Measurements from ENCODE around the gene TSPY2. TPM values are rescaled to one million over a fixed set of nuclear protein-coding genes. Genes with fewer than 3 reads are reported as not detected.
"Not testable (repeated sequence)": the region's sequence is repeated elsewhere in the genome, so short reads cannot be mapped to it uniquely, and the experiment has no call there.

The TSPY2 gene
- not detected for total RNA-seq

- H3K27me3 Mint-ChIP-seq; H3K9me3 Mint-ChIP-seq; H3K27ac Mint-ChIP-seq; H3K4me3 Mint-ChIP-seq; H3K36me3 Mint-ChIP-seq (ENCODE audit: low read depth); H3K4me1 Mint-ChIP-seq; ATAC-seq (replicated peaks): not testable (repeated sequence)
Observed at GRCh38 chrY:6245923-6246322, at the start of gene TSPY2. Gene TSPY2 (plus strand): TSS chrY:6246223. CDS start chrY:6246269, 46 bp downstream.

- not testable (repeated sequence) for H3K4me3 Mint-ChIP-seq, H3K27ac Mint-ChIP-seq, H3K27me3 Mint-ChIP-seq
Observed at GRCh38 chrY:6209565-6209964, 36.5 kb upstream of the TSPY2 start.

GRCh38 chrY:6217045-6217444 lies 29.0 kb upstream of the TSPY2 start:
- not testable (repeated sequence) for H3K27ac Mint-ChIP-seq; H3K4me3 Mint-ChIP-seq; H3K9me3 Mint-ChIP-seq; ATAC-seq (replicated peaks); H3K4me1 Mint-ChIP-seq; H3K36me3 Mint-ChIP-seq (ENCODE audit: low read depth); H3K27me3 Mint-ChIP-seq

More at GRCh38 chrY:6209565-6209964, 36.5 kb upstream of the TSPY2 start:
- H3K4me1 Mint-ChIP-seq; H3K9me3 Mint-ChIP-seq; ATAC-seq (replicated peaks); H3K36me3 Mint-ChIP-seq (ENCODE audit: low read depth): not testable (repeated sequence)

DNA sequence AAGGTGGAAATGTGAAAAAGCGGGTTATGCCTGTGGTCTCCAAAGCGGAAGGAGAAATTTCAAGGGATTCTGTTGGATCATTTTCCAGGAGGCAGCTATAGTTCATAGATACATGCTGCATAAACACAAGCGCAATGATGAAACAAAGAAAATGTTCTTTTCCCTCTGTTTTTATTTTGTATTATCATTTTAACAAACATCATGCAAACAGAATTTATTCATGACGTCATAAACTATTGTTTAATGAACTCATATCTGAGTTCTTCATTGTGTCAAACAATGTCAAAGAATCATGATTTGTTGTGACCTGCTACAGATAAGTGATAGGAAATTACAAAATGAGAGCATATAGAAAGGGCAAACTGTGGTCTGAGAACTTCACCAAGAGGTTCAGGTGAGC lies 23.8 kb downstream of the TSPY2 start:
- H3K4me1 Mint-ChIP-seq; ATAC-seq (replicated peaks); H3K27ac Mint-ChIP-seq; H3K27me3 Mint-ChIP-seq; H3K36me3 Mint-ChIP-seq (ENCODE audit: low read depth); H3K9me3 Mint-ChIP-seq; H3K4me3 Mint-ChIP-seq: not testable (repeated sequence)
